Measurements from ENCODE around the gene VDAC2.
"Not testable (repeated sequence)": the region's sequence is repeated elsewhere in the genome, so short reads cannot be mapped to it uniquely, and the experiment has no call there.

VDAC2 gene

GRCh38 chr10:75202321-75203045 is 8.1 kb upstream of the VDAC2 start:
- no peaks in the 10 kb centered on the region for H3K36me3 ChIP-seq (ENCODE audit: control insufficient read depth, insufficient read depth, low read length)
- no peak overlapping the region for H2BK5ac ChIP-seq (ENCODE audit: low read length)
- no peak for DNase-seq
- no peak overlapping the region for H3K4me3 ChIP-seq (ENCODE audit: low read length)
- no peak overlapping the region for H3K9ac ChIP-seq (ENCODE audit: low read length)
- H3K27me3 ChIP-seq (ENCODE audit: insufficient read depth, low read length, poor library complexity) = no peaks in the 10 kb centered on the region
- no CpG with 5 or more reads among the region's 1 CpG for WGBS (ENCODE audit: extremely low coverage, insufficient coverage, low lambda C conversion rate)
- no peak overlapping the region for H4K8ac ChIP-seq (ENCODE audit: low read depth, low read length)
- peak overlapping the region; percentile 51 for H3K23ac ChIP-seq (ENCODE audit: low read length)
- no peak overlapping the region for H3K4me2 ChIP-seq (ENCODE audit: low read length)
- no peak overlapping the region for H2BK15ac ChIP-seq (replicated peaks; ENCODE audit: low read depth)
- no peak overlapping the region for H4K5ac ChIP-seq (ENCODE audit: low read length)
- H3K79me1 ChIP-seq (ENCODE audit: low read length) = no peaks in the 10 kb centered on the region
- no peak overlapping the region for H2BK120ac ChIP-seq (ENCODE audit: low read depth, low read length)
- H3K56ac ChIP-seq (ENCODE audit: low read length) = no peak overlapping the region
- peaks cover 3% of the 10 kb centered on the region for H3K4me1 ChIP-seq (ENCODE audit: control insufficient read depth, low read depth, low read length)
- no peaks in the 10 kb centered on the region for H3K79me2 ChIP-seq (ENCODE audit: control insufficient read depth, insufficient read depth, low read length)
- H3K4ac ChIP-seq (ENCODE audit: low read depth, low read length) = no peak overlapping the region
- no peak overlapping the region for H3K18ac ChIP-seq (ENCODE audit: low read length)
- H2AK5ac ChIP-seq (ENCODE audit: low read length) = no peak overlapping the region
- no peak overlapping the region for H3K27ac ChIP-seq (ENCODE audit: low read depth, low read length)

GRCh38 chr10:75203046-75203620 is 7.5 kb upstream of the VDAC2 start:
- H3K18ac ChIP-seq (ENCODE audit: low read length); H3K27me3 ChIP-seq (ENCODE audit: insufficient read depth, low read length, poor library complexity); H3K36me3 ChIP-seq (ENCODE audit: control insufficient read depth, insufficient read depth, low read length); H3K4me2 ChIP-seq (ENCODE audit: low read length); H3K23ac ChIP-seq (ENCODE audit: low read length); H4K8ac ChIP-seq (ENCODE audit: low read depth, low read length); H3K79me2 ChIP-seq (ENCODE audit: control insufficient read depth, insufficient read depth, low read length); H3K27ac ChIP-seq (ENCODE audit: low read depth, low read length); H3K9ac ChIP-seq (ENCODE audit: low read length); H3K4me1 ChIP-seq (ENCODE audit: control insufficient read depth, low read depth, low read length); H3K4ac ChIP-seq (ENCODE audit: low read depth, low read length); DNase-seq; H3K79me1 ChIP-seq (ENCODE audit: low read length); H3K56ac ChIP-seq (ENCODE audit: low read length); H4K5ac ChIP-seq (ENCODE audit: low read length); H2BK120ac ChIP-seq (ENCODE audit: low read depth, low read length); H2BK5ac ChIP-seq (ENCODE audit: low read length); H3K4me3 ChIP-seq (ENCODE audit: low read length); H2BK15ac ChIP-seq (replicated peaks; ENCODE audit: low read depth): not testable (repeated sequence)
- no CpG with 5 or more reads among the region's 11 CpGs for WGBS (ENCODE audit: extremely low coverage, insufficient coverage, low lambda C conversion rate)
- peak overlapping the region; percentile 64 for H2AK5ac ChIP-seq (ENCODE audit: low read length)

- Histone ChIP-seq H3K4me3 (ENCODE audit: low read length) (no peak overlapping the region), H3K27ac (ENCODE audit: low read depth, low read length) (no peak overlapping the region), H3K4me2 (ENCODE audit: low read length) (no peak overlapping the region), H3K36me3 (ENCODE audit: control insufficient read depth, insufficient read depth, low read length) (no peaks in the 10 kb centered on the region), H2BK5ac (ENCODE audit: low read length) (no peak overlapping the region), H3K27me3 (ENCODE audit: insufficient read depth, low read length, poor library complexity) (no peaks in the 10 kb centered on the region), H3K18ac (ENCODE audit: low read length) (no peak overlapping the region), H2BK15ac (replicated peaks; ENCODE audit: low read depth) (no peak overlapping the region), H2BK120ac (ENCODE audit: low read depth, low read length) (no peak overlapping the region), H3K56ac (ENCODE audit: low read length) (no peak overlapping the region), H3K4me1 (ENCODE audit: control insufficient read depth, low read depth, low read length) (peaks cover 13% of the 10 kb centered on the region), H3K9ac (ENCODE audit: low read length) (no peak overlapping the region), H2AK5ac (ENCODE audit: low read length) (no peak overlapping the region), H3K4ac (ENCODE audit: low read depth, low read length) (no peak overlapping the region), H3K79me1 (ENCODE audit: low read length) (no peaks in the 10 kb centered on the region), H3K79me2 (ENCODE audit: control insufficient read depth, insufficient read depth, low read length) (no peaks in the 10 kb centered on the region), H4K8ac (ENCODE audit: low read depth, low read length) (no peak overlapping the region), H4K5ac (ENCODE audit: low read length) (no peak overlapping the region), H3K23ac (ENCODE audit: low read length) (no peak overlapping the region)
- no CpG with 5 or more reads among the region's 5 CpGs for WGBS (ENCODE audit: extremely low coverage, insufficient coverage, low lambda C conversion rate)
- no peak for DNase-seq
These were observed 6.9 kb upstream of the VDAC2 start for GRCh38 chr10:75203724-75204123.

- Histone ChIP-seq H2BK15ac (replicated peaks; ENCODE audit: low read depth) (no peak overlapping the region), H3K18ac (ENCODE audit: low read length) (no peak overlapping the region), H3K23ac (ENCODE audit: low read length) (no peak overlapping the region), H3K27ac (ENCODE audit: low read depth, low read length) (no peak overlapping the region), H2BK120ac (ENCODE audit: low read depth, low read length) (no peak overlapping the region), H3K9ac (ENCODE audit: low read length) (no peak overlapping the region), H3K4me2 (ENCODE audit: low read length) (no peak overlapping the region), H3K79me2 (ENCODE audit: control insufficient read depth, insufficient read depth, low read length) (peaks cover 2% of the 10 kb centered on the region), H3K4me1 (ENCODE audit: control insufficient read depth, low read depth, low read length) (peaks cover 18% of the 10 kb centered on the region), H3K4ac (ENCODE audit: low read depth, low read length) (no peak overlapping the region), H4K5ac (ENCODE audit: low read length) (no peak overlapping the region), H3K4me3 (ENCODE audit: low read length) (no peak overlapping the region), H3K36me3 (ENCODE audit: control insufficient read depth, insufficient read depth, low read length) (no peaks in the 10 kb centered on the region), H3K79me1 (ENCODE audit: low read length) (no peaks in the 10 kb centered on the region), H3K56ac (ENCODE audit: low read length) (no peak overlapping the region), H3K27me3 (ENCODE audit: insufficient read depth, low read length, poor library complexity) (no peaks in the 10 kb centered on the region), H2AK5ac (ENCODE audit: low read length) (no peak overlapping the region), H4K8ac (ENCODE audit: low read depth, low read length) (no peak overlapping the region), H2BK5ac (ENCODE audit: low read length) (no peak overlapping the region)
- no peak for DNase-seq
- WGBS (ENCODE audit: extremely low coverage, insufficient coverage, low lambda C conversion rate) = no CpG with 5 or more reads among the region's 2 CpGs
These were observed 4.7 kb upstream of the VDAC2 start for GRCh38 chr10:75205908-75206307.

GRCh38 chr10:75206638-75207037 is 4.0 kb upstream of the VDAC2 start:
- not testable (repeated sequence) for H4K5ac ChIP-seq (ENCODE audit: low read length); H2BK120ac ChIP-seq (ENCODE audit: low read depth, low read length); H3K23ac ChIP-seq (ENCODE audit: low read length); DNase-seq; H3K36me3 ChIP-seq (ENCODE audit: control insufficient read depth, insufficient read depth, low read length); H4K8ac ChIP-seq (ENCODE audit: low read depth, low read length); H2AK5ac ChIP-seq (ENCODE audit: low read length); H3K27me3 ChIP-seq (ENCODE audit: insufficient read depth, low read length, poor library complexity); H3K4ac ChIP-seq (ENCODE audit: low read depth, low read length); H2BK15ac ChIP-seq (replicated peaks; ENCODE audit: low read depth); H3K79me1 ChIP-seq (ENCODE audit: low read length); H3K4me3 ChIP-seq (ENCODE audit: low read length); H3K79me2 ChIP-seq (ENCODE audit: control insufficient read depth, insufficient read depth, low read length)
- peak overlapping the region; percentile 62 for H3K18ac ChIP-seq (ENCODE audit: low read length)
- WGBS (ENCODE audit: extremely low coverage, insufficient coverage, low lambda C conversion rate) = no CpG with 5 or more reads among the region's 14 CpGs
- peak overlapping the region; percentile 86 for H3K27ac ChIP-seq (ENCODE audit: low read depth, low read length)
- H3K4me2 ChIP-seq (ENCODE audit: low read length) = peak overlapping the region; percentile 51
- peaks cover 18% of the 10 kb centered on the region for H3K4me1 ChIP-seq (ENCODE audit: control insufficient read depth, low read depth, low read length)
- peak overlapping the region; percentile 96 for H2BK5ac ChIP-seq (ENCODE audit: low read length)
- H3K9ac ChIP-seq (ENCODE audit: low read length) = peak overlapping the region; percentile 51
- H3K56ac ChIP-seq (ENCODE audit: low read length) = peak overlapping the region; percentile 89
